Activated T-cell treated with anti-CD3 and anti-CD28 coated beads, Interleukin-2, amount 50 U/mL, for 4 hours (primary cell): ENCODE results near the gene ITGB1BP1. TPM values are rescaled to one million over a fixed set of nuclear protein-coding genes. Genes with fewer than 3 reads are reported as not detected.

Source experiments
- ATAC-seq, 2 donors: fragments of 200-7000 bp; cut with Tn5 transposase; one replicate each; pipeline ENCODE4 v1.10.0; 2021
- DNase-seq: peaks from one replicate; pipeline ENCODE4 v3.0.0-alpha.2; 2020
- H3K27me3 Mint-ChIP-seq: one replicate; pipeline ENCODE4 v1.8.0; 2021; ENCODE audit warnings: low read depth, mixed read lengths
- H3K36me3 Mint-ChIP-seq: one replicate; pipeline ENCODE4 v1.8.0; 2022; ENCODE audit warnings: mixed read lengths; ENCODE audit not compliant: insufficient read depth
- H3K4me1 Mint-ChIP-seq: one replicate; pipeline ENCODE4 v1.8.0; 2021; ENCODE audit warnings: low read depth, mixed read lengths
- H3K4me3 Mint-ChIP-seq: one replicate; pipeline ENCODE4 v1.8.0; 2021; ENCODE audit warnings: mild to moderate bottlenecking, moderate library complexity, mixed read lengths
- H3K9me3 Mint-ChIP-seq: one replicate; pipeline ENCODE4 v1.8.0; 2021; ENCODE audit warnings: mixed read lengths
- total RNA-seq, 3 donors: library from RNA; stranded (reverse); gene quantifications; one replicate each; pipeline ENCODE4 v1.2.1, GENCODE V29; 2021

The ITGB1BP1 gene
- total RNA-seq, 3 donors from 2014 or later: 90.2 to 137 (median 119) TPM

- no peak for DNase-seq
- no peaks in the 10 kb centered on the region for H3K4me1 Mint-ChIP-seq
- ATAC-seq: no peak
- H3K9me3 Mint-ChIP-seq: no peaks in the 10 kb centered on the region
- no peak overlapping the region for H3K4me3 Mint-ChIP-seq
- H3K27me3 Mint-ChIP-seq: peaks cover 16% of the 10 kb centered on the region
- no peaks in the 10 kb centered on the region for H3K36me3 Mint-ChIP-seq
Observed at GRCh38 chr2:9364791-9365497, 58.4 kb downstream of the ITGB1BP1 start.

- Mint-ChIP-seq H3K27me3 (peaks cover 11% of the 10 kb centered on the region), H3K36me3 (no peaks in the 10 kb centered on the region), H3K9me3 (no peaks in the 10 kb centered on the region), H3K4me1 (no peaks in the 10 kb centered on the region), H3K4me3 (no peak overlapping the region)
- DNase-seq (no peak), ATAC-seq (no peak)
Observed at GRCh38 chr2:9364373-9364772, 59.0 kb downstream of the ITGB1BP1 start.

GRCh38 chr2:9360701-9361100 is 62.6 kb downstream of the ITGB1BP1 start:
- DNase-seq (no peak), ATAC-seq (no peak)
- H3K36me3 Mint-ChIP-seq: no peaks in the 10 kb centered on the region
- H3K9me3 Mint-ChIP-seq: no peaks in the 10 kb centered on the region
- peaks cover 4% of the 10 kb centered on the region for H3K4me1 Mint-ChIP-seq
- no peak overlapping the region for H3K4me3 Mint-ChIP-seq
- H3K27me3 Mint-ChIP-seq: peaks cover 22% of the 10 kb centered on the region

GRCh38 chr2:9360110-9360509 is 63.2 kb downstream of the ITGB1BP1 start:
- peaks cover 4% of the 10 kb centered on the region for H3K4me1 Mint-ChIP-seq
- peaks cover 22% of the 10 kb centered on the region for H3K27me3 Mint-ChIP-seq
- no peak overlapping the region for H3K4me3 Mint-ChIP-seq
- no peak for ATAC-seq
- no peaks in the 10 kb centered on the region for H3K9me3 Mint-ChIP-seq
- H3K36me3 Mint-ChIP-seq: no peaks in the 10 kb centered on the region
- DNase-seq: no peak

- peaks cover 4% of the 10 kb centered on the region for H3K4me1 Mint-ChIP-seq
Observed at GRCh38 chr2:9359463-9359862, 63.9 kb downstream of the ITGB1BP1 start.

GRCh38 chr2:9358846-9359245 is 64.5 kb downstream of the ITGB1BP1 start:
- DNase-seq (no peak), ATAC-seq (no peak)
- H3K9me3 Mint-ChIP-seq: no peaks in the 10 kb centered on the region
- peaks cover 4% of the 10 kb centered on the region for H3K4me1 Mint-ChIP-seq
- no peak overlapping the region for H3K4me3 Mint-ChIP-seq
- H3K36me3 Mint-ChIP-seq: no peaks in the 10 kb centered on the region
- peaks cover 23% of the 10 kb centered on the region for H3K27me3 Mint-ChIP-seq

More at GRCh38 chr2:9359463-9359862, 63.9 kb downstream of the ITGB1BP1 start:
- DNase-seq: no peak
- Mint-ChIP-seq H3K9me3 (no peaks in the 10 kb centered on the region), H3K36me3 (no peaks in the 10 kb centered on the region), H3K27me3 (peaks cover 22% of the 10 kb centered on the region), H3K4me3 (no peak overlapping the region)
- ATAC-seq: no peak

- ATAC-seq (no peak), DNase-seq (no peak)
- no peaks in the 10 kb centered on the region for H3K9me3 Mint-ChIP-seq
- peaks cover 4% of the 10 kb centered on the region for H3K4me1 Mint-ChIP-seq
- H3K27me3 Mint-ChIP-seq: peaks cover 26% of the 10 kb centered on the region
- H3K4me3 Mint-ChIP-seq: no peak overlapping the region
- no peaks in the 10 kb centered on the region for H3K36me3 Mint-ChIP-seq
Observed at GRCh38 chr2:9356261-9356660, 67.1 kb downstream of the ITGB1BP1 start.

GRCh38 chr2:9355716-9356115 is 67.6 kb downstream of the ITGB1BP1 start:
- Mint-ChIP-seq H3K36me3 (no peaks in the 10 kb centered on the region), H3K4me1 (peaks cover 4% of the 10 kb centered on the region), H3K27me3 (peaks cover 26% of the 10 kb centered on the region), H3K9me3 (no peaks in the 10 kb centered on the region), H3K4me3 (no peak overlapping the region)
- DNase-seq (no peak), ATAC-seq (no peak)

- no peak for ATAC-seq
- peaks cover 28% of the 10 kb centered on the region for H3K27me3 Mint-ChIP-seq
- no peak for DNase-seq
- H3K4me1 Mint-ChIP-seq: peaks cover 4% of the 10 kb centered on the region
- H3K9me3 Mint-ChIP-seq: no peaks in the 10 kb centered on the region
- no peaks in the 10 kb centered on the region for H3K36me3 Mint-ChIP-seq
- H3K4me3 Mint-ChIP-seq: no peak overlapping the region
Observed at GRCh38 chr2:9355270-9355669, 68.1 kb downstream of the ITGB1BP1 start.

GRCh38 chr2:9354318-9354717 is 69.0 kb downstream of the ITGB1BP1 start:
- Mint-ChIP-seq H3K4me1 (peaks cover 4% of the 10 kb centered on the region), H3K27me3 (peaks cover 28% of the 10 kb centered on the region), H3K4me3 (no peak overlapping the region), H3K36me3 (no peaks in the 10 kb centered on the region), H3K9me3 (no peaks in the 10 kb centered on the region)
- DNase-seq (no peak), ATAC-seq (no peak)

Other genes with a start within 250 kb of the ITGB1BP1 start
- under 1 TPM; 0.13 to 0.22 (median 0.20) TPM for gene ASAP2, start 216.7 kb downstream of the ITGB1BP1 start, total RNA-seq
- 10 to 100 TPM; 61.8 to 66.6 (median 63.5) TPM for gene CPSF3, start 126 bp upstream of the ITGB1BP1 start, total RNA-seq
- gene IAH1, start 51.0 kb upstream of the ITGB1BP1 start, total RNA-seq: 10 to 100 TPM; 39.0 to 40.6 (median 40.3) TPM
- gene ADAM17, start 132.3 kb upstream of the ITGB1BP1 start, total RNA-seq: 10 to 100 TPM; 19.6 to 42.0 (median 21.6) TPM
- gene YWHAQ, start 207.5 kb upstream of the ITGB1BP1 start, total RNA-seq: 100 to 1,000 TPM; 641 to 717 (median 687) TPM